Esophagus squamous epithelium (tissue), 4 donors: ENCODE results near the gene TPM1.

Experiments
- CTCF ChIP-seq, 6 experiments: fragments of 450-650 bp in 4 of 6; fragments of 200-600 bp in 2 of 6; sonication (generic) in 2 of 6; IDR thresholded peaks; one replicate each; pipeline ENCODE4 v1.5.1; 2016 to 2019; ENCODE audit warnings: antibody characterized with exemption in 6 of 6, mild to moderate bottlenecking in 4 of 6, moderate library complexity in 4 of 6
- POLR2A ChIP-seq, 4 donors: fragments of 450-650 bp; IDR thresholded peaks; one replicate each; pipeline ENCODE4 v1.6.1; 2017; ENCODE audit warnings: antibody characterized with exemption in 4 of 4, mild to moderate bottlenecking in 4 of 4, moderate library complexity in 3 of 4

GRCh38 chr15:63020759-63021430 is 21.7 kb upstream of the TPM1 start:
- TF ChIP-seq CTCF (IDR thresholded peaks at IDR 0.05) (no peak), POLR2A (IDR thresholded peaks at IDR 0.05) (no peak)
